ENCODE results near the gene SPTBN5.

DNA sequence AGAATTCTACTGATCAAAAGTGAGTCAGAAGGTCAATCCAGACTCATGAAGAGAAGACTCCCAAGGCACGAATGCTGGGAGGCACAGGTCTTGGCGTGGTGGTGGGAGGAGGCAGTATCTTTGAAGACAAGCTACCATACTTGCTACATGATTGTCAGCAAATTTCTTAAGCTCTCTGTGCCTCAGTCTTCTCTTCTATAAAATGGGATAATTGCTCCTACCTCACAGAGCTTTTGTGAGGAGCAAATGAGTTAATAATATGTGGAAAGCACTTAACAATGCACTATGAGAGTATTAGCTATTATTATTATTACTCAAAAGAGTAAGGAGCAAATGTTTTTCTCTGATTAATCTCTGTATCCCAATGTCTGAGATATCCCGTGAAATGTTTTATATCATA, 42.3 kb upstream of the SPTBN5 start:
- TF ChIP-seq RAD21 (conservative IDR thresholded peaks at IDR 0.05): no peak
- TF ChIP-seq CTCF (IDR thresholded peaks at IDR 0.05; ENCODE audit: poor library complexity, severe bottlenecking): no peak
